LoVo (cell line): Measurements from ENCODE around the gene TMEM223.
A peak's percentile ranks its signal among the peaks of the same experiment; 100 is the strongest.
"Not testable (repeated sequence)": the region's sequence is repeated elsewhere in the genome, so short reads cannot be mapped to it uniquely, and the experiment has no call there.

Source experiments
- DNase-seq: peaks from one replicate; pipeline ENCODE4 v3.0.0-alpha.2; 2016; ENCODE audit warnings: low spot score

TMEM223 gene

DNA sequence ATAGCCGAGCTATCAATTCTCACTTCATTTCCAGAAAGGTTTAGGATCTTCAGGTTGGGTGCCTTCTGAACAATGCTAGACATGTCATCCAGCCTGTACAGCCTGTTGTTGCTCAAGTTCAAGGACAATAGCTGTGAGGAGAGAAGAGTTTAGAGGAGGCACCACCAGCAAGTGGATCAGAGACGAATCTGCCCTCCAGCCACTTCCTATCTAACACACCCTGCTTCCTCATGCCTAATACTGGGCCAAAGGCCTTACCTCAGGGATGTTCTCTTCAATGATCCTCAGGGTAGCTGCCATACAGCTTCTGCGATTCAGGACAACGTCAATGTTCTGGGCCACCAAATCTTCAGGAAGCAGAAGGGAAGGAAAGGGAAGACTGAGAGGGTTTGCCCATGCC is 9.3 kb upstream of the TMEM223 start:
- no peak for DNase-seq

DNA sequence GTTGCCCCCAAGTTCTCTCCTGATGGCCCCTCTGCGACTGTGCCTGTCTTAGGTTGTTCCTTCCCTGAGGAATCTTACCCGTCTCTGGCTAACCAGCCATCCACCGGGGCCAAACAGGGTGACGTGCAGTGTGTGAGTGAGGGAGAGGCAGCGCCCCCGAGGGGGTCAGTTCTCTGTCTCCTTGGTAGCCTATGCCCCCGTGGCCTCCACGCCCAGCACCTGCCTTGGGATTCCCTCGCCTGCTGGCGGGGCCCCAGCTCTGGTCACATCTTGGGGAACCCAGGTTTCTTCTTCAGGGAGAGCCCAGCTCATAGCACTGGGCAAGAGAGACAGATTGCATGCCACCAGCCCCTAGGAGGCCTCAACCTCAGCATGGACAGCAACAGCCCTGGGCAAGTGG is 7.7 kb upstream of the TMEM223 start:
- DNase-seq, result no peak

DNA sequence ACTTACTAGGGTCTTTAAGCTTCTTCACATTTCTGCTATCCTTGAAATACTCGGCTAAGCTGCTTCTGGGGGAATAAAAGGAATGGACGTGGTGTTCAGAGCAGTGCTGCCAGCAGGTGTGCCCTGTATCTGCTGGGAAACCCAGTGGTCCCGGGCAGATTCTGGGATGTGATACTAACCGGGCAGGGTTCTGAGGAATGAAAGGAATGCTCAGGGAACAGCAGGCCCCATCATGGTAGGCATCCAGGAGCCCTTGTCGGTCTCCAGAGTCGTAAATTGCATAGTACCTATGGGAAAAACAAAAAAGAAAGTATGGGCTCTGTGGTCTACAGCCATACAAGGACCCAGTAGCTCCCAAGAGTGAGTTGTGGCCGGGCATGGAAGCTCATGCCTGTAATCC is 4.5 kb upstream of the TMEM223 start:
- no peak for DNase-seq

DNA sequence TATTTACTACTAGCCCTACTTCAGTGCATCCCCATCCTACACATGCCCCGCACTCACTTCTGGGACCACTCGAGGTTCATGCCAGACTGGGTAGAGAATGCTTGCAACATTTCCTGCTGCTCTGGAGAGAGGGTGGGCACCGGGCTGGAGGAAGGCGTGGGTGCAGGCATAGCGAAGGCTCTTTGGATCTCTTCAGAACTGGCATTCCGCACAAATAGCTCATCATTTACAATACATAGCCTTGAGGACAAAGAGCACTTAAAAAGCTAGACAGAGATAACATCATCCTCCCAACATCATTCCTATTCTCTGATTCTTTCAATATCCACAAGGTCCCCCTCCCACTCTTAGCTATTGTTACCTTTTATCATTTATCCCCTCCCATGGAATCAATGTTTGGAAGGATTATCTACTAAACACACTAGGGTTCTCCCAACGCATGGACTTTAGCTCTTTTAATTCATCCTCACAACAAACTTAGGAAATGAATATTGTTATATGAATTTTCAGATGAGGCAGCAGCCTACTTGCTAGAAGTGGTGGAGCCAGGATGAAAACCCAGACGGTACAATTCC is 2.5 kb upstream of the TMEM223 start:
- no peak for DNase-seq

DNA sequence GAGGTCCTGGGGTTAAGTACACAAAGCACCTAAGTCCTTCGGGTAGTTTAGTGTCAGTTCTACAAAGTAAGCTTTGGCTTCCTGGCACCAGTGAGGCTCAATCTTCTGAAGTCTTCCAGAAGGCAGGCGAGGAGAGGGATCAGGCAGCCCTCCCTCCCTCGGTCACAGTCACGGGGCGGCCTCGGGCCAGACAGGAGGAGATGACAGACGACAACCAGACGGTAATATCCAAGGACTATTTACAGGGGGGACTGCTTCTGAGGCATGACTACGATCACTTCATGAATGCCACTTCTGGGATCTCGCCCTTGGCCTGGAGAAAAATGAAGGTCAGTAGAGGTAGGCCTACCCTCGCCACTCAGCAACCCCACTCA is 383 bp upstream of the TMEM223 start:
- no peak for DNase-seq

DNA sequence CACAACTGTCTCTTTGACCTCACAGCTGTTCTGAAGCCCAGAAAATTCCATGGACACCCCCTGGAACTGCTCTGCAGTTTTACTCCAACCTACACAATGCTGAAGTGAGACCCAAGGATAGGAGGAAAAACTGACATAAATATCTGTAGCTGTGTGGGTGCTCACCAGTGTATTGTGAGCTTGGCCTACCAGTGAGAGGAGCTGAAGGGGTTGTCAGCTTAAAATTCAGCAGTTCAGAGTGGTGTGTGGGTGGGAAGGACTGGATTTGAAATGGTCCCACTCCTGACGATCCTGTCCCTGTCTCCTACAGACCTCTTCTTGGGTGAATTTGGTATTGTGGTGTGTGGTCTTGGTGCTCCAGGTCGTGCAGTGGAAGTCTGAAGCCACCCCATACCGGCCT is 2.2 kb downstream of the TMEM223 start:
- no peak for DNase-seq

DNA sequence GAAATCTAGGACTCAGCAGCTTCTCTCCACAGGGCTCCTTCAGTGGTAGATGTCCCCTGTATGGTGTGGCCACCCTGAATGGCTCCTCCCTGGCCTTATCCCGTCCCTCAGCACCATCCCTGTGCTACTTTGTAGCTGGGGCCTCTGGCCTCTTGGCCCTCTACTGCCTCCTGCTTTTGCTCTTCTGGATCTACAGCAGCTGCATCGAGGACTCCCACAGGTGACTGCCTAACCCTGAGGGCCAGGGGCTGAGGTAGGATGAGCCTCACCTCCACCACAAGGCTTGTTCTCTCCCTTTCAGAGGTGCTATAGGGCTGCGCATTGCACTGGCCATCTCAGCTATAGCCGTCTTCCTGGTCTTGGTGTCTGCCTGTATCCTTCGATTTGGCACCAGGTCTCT is 2.8 kb downstream of the TMEM223 start:
- DNase-seq, result no peak

DNA sequence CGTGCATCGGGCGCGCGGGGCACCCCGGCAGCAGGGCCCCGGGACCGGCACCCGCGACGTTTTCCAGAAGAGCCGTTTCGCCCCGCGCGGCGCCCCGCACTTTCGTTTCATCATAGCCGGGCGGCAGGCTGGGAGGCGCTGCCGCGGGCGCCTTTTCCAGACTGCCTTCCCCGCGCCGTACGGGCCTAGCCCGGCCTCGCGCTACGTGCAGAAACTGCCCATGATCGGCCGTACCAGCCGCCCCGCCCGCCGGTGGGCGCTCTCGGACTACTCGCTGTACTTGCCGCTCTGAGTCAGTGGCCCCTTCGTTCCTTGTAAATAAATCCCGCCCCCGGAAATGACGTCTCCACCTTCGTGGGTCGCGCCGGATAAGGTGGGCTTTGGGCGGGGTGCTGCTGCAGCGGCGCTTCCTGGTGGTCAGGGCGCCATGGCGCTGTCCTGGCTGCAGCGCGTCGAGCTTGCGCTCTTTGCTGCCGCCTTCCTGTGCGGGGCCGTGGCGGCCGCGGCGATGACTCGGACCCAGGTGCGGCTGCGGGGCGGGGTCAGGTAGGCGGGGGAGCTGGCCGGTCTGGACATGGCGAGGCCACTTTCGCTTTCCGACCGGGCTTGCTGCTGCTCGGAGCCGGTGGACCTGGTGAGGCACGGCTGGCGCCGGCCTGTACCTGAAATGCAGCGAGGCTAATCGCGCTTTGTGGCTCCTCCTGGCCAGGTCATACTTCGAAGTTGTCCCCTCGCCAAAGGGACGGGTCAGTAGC is 4.6 kb downstream of the TMEM223 start, which contains the start of gene TMEM179B:
TMEM179B (plus strand) TSS at position 398 of the 755 bp plus-strand sequence; CDS start at position 428, 30 bp downstream.
- DNase-seq, result peak; percentile 98

DNA sequence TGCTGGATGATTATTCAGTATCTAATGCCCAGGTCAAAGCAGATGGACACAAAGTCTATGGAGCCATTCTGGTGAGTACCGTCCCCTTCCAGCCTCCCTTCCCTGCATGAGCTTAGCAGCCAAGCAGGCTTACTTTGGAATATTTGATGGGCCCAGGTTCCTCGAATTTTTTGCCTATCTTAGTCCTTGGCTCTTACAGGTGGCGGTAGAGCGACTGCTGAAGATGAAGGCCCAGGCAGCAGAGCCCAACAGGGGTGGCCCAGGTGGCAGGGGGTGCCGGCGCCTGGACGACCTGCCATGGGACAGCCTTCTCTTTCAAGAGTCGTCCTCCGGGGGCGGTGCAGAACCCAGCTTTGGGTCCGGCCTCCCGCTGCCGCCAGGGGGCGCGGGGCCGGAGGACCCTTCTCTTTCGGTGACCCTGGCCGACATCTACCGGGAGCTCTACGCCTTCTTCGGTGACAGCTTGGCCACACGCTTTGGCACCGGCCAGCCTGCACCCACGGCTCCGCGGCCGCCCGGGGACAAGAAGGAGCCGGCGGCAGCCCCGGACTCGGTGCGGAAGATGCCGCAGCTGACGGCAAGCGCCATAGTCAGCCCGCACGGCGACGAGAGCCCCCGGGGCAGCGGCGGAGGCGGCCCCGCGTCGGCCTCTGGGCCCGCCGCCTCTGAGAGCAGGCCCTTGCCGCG is 5.3 kb downstream of the TMEM223 start:
- DNase-seq, result peak; percentile 90

DNA sequence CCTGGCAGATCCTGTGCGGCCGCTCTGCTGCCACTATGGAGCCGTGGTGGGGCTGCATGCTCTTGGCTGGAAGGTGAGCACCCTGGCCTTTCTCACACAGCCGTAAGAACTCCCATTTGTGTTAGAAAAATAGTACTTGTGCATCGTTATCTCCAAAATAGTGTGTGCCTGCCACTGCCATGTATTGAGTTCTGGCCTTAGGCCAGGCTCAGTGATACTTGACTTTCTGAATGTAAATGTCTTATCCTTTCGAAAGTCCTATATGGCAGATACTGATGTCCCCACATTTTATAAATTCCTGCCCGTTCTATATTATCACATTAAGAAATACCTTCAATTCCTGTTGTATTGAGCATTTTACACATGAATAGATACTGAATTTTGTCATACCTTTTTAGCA is 9.1 kb downstream of the TMEM223 start:
- no peak for DNase-seq

DNA sequence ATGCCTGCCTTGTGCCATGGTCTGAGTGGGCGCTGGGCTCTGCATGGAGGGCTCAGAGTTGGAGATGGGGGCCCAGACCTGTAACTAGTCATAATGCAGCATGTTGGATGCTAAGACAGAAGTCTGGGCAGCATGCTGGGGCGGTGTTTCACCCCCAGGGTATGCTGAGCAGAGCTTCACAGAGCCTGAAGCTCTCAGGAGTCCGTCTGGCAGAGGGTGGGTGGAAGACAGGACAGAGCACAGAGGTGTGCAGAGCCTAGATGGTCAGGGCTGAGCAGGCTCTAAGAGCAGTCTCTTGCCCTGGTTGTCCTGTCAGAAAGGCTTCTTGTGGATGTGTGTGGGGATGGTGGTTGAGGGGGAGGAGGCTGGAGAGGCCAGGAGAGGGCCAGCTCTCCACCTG is 13.4 kb downstream of the TMEM223 start:
- DNase-seq, result no peak

DNA sequence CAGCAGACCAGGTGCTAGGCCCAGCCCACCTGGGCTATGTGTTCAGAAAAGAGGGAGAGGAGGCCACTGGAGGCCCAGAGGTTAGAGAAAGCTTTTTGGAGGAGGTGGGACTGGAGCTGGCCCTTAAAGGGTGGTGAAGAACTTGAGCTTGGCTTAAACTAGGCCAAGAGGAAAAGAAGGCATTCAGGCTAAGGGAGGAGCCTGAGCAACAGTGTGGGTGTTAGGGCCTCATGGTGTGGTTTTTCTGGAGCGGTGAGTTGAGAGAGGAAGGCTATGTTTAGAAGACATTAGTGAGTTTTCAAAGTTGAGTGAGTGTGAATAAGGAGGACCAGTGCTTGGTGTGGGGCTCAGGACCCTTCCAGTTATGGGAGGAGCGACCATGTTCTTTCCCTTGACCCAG is 14.4 kb downstream of the TMEM223 start:
- no peak for DNase-seq

DNA sequence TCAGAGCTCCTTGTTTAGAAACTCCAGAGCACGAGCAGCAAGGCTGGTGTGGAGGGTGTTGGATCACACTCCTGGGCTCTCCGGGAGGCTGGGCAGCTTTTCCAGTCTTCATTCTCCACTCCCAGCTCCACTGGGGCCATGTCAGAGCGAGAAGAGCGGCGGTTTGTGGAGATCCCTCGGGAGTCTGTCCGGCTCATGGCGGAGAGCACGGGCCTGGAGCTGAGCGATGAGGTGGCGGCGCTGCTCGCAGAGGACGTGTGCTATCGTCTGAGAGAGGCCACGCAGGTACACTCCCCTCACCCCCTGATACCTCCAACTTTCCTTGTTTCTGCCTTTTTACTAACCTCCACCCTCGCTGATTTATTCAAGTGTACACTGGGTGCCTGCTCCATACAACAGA is 16.2 kb downstream of the TMEM223 start:
- DNase-seq, result no peak

DNA sequence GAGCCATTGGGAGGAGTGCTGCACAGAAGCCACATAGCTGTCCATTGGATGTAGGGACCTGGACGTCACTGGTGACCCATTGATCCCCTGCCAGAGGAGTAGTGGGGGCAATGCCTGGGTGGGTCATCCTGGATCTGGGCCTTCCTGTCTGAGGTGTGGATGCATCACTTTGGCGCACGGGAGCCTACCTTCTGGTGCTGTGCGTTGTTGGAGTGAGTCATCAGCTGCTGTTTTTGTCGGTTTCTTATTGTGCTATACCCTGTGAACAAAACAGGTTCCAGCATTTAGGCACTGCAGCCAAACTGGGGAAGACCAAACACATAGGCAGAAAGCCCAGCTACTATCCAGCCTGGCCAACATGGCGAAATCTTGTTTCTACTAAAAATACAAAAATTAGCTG is 17.4 kb downstream of the TMEM223 start:
- DNase-seq, result no peak

DNA sequence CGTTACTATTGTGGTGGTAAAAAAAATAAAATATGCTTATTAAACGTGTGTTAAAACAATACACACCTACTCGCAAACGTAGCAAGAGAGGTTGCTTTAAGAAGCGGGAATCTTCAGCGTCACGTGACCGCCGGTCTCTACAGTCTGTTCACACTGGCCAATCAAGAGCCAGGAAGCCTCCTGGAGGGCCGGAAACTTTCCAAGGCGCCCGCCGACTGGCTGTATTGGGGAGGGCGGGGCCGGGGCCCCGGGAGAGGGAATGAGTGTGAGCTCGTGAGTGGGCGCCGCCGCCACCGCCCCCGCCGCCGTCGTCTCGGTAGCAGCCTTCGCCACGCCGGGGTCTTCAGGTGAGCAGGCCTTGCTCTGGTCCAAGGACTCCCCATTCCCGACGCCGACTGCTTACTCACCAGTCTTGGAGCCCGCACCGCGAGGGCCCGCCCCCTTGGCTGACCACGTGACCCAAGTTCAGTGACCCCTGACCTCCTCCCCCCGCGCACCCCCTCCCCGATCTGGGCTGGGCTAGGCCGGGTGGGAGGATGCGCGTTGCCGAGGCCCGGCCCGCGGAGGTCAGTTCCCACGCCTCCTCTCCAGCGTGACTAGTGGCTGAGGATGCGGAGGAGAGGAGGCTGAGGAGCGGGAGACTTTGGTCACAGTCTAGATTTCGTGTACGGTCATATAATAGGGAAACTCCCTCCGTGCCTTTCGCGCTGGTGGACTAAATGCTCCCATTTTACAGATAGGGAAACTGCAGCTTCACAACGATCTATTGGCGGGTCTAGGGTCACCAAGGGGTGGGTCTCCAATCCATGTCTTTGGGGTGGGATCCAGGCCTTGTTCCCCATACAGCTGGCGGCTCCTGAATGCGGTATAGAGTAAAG is 20.4 kb downstream of the TMEM223 start, which contains the start of gene TAF6L:
TAF6L (plus strand) TSS at position 253 of the 878 bp plus-strand sequence. CDS start 4,388 bp downstream, outside the sequence.
- DNase-seq, result peak; percentile 95

DNA sequence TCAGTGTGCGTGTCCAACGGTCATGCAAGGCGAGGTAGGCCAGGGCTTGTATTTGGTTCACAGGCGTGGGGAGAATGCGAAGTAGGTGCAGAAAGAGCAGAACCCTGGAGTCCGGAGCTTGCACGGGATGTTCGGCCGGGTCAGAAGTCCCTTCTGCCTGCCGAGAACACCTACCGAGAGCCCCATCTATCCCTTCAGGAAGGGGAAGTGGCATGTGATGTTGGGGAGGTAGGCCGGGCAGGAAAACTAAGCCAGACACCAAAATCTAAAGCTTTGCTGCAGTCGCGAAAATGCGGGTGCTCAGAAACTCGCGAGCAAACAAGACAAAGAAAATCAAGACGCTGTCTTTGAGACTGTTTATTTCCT is 21.0 kb downstream of the TMEM223 start:
- DNase-seq, result no peak

DNA sequence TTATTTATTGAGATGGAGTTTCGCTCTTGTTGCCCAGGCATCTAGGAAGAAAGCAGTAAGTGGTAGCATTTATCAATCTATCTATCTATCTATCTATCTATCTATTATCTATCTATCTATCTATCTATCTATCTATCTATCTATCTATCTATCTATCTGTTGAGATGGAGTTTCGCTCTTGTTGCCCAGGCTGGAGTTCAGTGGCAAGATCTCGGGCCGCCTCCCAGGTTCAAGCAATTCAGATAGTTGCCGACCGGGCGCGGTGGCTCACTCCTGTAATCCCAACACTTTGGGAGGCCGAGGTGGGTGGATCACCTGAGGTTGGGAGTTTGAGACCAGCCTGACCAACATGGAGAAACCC is 31.0 kb downstream of the TMEM223 start:
- DNase-seq, result not testable (repeated sequence)

DNA sequence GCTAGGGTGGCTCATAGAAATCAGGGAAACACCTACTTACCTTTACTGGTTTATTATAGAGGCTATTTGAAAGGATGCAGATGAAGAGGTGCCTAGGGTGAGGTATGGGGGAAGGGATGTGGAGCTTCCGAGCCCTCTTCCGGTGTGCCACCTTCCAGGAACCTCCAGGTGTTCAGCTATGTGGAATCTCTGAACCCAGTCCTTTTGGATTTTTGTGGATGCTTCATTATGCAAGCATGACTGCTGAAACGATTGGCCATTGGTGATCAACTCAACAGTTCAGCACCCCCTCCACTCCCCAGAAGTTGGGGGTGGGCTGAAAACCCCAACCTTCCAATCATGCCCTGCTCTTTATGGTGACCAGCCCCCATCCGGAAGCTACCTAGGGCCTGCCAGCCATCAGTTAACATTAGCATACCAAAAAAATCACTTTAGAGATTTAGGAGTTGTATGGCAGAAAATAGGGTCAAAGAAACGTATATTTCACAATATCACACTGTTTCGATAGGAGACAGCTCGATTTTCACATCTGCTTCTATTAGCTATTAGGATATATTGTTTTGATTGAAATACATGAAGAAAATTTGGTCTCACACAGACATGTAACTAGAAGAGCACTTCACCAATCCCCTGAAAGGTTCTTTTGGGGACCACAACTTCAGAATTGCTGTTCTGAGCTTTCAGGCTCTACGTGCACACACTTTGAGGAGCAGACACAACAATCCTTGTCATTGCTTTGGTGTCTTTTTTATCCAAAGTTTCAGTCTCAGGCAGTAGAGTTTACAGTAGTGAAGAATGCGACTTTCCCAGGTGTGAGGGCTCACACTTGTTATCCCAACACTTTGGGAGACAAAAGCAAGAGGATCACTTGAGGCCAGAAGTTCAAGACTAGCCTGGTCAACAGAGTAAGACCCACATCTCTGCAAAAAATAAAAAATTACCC is 33.7 kb downstream of the TMEM223 start:
- DNase-seq, result no peak

DNA sequence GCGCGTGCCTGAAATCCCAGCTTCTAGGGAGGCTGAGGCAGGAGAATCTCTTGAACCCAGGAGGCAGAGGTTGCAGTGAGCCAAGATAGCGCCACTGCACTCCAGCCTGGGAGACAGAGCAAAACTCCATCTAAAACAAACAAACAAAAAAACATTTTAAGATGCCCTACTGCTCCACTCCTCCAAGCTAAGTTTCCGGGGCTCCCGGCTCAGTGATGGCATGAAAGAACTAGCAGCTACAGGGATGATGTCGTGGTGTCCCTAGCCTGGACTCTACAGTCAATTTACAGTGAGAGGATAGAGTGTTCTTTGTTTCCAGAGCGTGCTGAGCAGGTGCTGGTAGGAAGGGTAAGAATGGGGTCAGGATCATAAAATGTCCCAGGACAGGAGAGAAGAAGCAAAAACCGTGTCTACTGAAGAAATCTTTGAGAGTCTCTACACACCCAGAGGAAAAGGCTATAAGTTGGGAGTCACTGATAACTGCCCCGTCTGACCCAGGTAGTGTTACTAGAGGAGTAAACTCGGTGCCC is 36.7 kb downstream of the TMEM223 start:
- no peak for DNase-seq

DNA sequence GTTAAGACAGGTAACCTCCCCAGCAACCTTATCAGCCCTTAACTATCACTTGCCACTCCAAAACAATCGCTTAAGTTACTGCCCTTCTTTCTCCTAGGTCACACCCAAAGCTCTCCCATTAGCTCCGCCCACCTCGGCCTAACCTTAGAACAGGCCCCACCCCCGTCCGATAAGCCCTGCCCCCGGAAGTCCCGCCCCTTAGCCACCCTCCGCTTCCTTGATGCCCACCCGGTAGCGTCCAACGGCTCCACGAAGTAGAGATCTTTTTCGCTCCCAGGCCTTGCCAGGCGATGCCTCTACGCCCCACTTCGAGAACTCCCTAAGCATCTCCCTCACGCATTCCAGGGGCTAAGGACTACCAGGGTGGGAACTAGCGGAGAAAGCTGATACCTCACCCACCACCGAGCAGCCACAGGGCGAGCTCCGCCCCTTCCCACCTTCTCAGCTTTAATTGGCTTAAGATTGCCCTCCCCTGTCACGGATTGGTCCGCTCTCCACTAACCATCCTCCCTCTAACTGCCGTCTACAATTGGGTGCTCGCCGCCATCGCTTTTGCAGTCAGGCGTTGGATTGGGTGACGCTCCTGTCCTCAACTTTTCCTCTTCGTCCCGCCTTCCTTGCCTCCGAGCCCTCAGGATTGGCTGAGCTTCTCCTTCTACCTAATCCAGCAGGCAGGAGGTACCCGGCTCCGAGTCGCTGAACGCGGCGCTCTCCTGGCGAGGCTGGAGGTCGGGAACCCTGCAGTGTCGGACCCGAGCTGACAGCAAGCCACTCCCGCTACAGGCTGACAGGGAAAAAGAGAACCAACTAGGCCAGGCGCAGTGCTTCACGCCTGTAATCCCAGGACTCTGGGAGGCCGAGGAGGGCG is 37.8 kb downstream of the TMEM223 start, which contains the start of gene ZBTB3:
ZBTB3 (minus strand) TSS at position 425 of the 868 bp plus-strand sequence. CDS start 496 bp downstream, outside the sequence.
- peak; percentile 99 for DNase-seq
